Mesangial cell (primary cell): Measurements from ENCODE around the gene SLCO1C1. TPM values are rescaled to one million over a fixed set of nuclear protein-coding genes. Genes with fewer than 3 reads are reported as not detected.

Source experiments
- total RNA-seq: library from RNA; depleted of rRNA; stranded (reverse); fragments of >200 nt; gene quantifications from 2 replicates; pipeline ENCODE4 v1.2.3, GENCODE V29; 2015

Gene SLCO1C1, protein sequence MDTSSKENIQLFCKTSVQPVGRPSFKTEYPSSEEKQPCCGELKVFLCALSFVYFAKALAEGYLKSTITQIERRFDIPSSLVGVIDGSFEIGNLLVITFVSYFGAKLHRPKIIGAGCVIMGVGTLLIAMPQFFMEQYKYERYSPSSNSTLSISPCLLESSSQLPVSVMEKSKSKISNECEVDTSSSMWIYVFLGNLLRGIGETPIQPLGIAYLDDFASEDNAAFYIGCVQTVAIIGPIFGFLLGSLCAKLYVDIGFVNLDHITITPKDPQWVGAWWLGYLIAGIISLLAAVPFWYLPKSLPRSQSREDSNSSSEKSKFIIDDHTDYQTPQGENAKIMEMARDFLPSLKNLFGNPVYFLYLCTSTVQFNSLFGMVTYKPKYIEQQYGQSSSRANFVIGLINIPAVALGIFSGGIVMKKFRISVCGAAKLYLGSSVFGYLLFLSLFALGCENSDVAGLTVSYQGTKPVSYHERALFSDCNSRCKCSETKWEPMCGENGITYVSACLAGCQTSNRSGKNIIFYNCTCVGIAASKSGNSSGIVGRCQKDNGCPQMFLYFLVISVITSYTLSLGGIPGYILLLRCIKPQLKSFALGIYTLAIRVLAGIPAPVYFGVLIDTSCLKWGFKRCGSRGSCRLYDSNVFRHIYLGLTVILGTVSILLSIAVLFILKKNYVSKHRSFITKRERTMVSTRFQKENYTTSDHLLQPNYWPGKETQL
- 0.13 TPM in 1 of 2 replicates, not detected in the other for total RNA-seq

GRCh38 chr12:20695232-20695631 is at the start of gene SLCO1C1:
SLCO1C1 (plus strand) TSS chr12:20695332; CDS start chr12:20699577, 4,245 bp downstream.

Other genes starting within 250 kb of the SLCO1C1 start
- gene SLCO1B3, start 115.4 kb downstream of the SLCO1C1 start, total RNA-seq = not detected in 2 replicates